HepG2 (cell line): ENCODE measurements around the gene PCYT2. TPM values are rescaled to one million over a fixed set of nuclear protein-coding genes. Genes with fewer than 3 reads are reported as not detected.

Source experiments
- ATAC-seq: fragments of 200-7000 bp; cut with Tn5 transposase; 3 replicates; pipeline ENCODE4 v1.9.1; 2020; ENCODE audit warnings: mild to moderate bottlenecking, moderate library complexity
- BruUV-seq: library from RNA; stranded (reverse); fragments of 400-500 nt; replicated peaks from 2 replicates; lab custom pipeline; 2021; lab: Mats Ljungman, UMichigan
- CTCF ChIA-PET: fragments of 300-600 bp; formaldehyde crosslinking; extraction: SDS; loops from one replicate; lab custom pipeline; 2021; ENCODE audit warnings: low total read pairs, inconsistent platforms, low intra/inter-chr PET ratio; lab: Yijun Ruan, JAX
- POLR2A ChIA-PET: fragments of 350-600 bp; sonication (Branson Sonifier 250); formaldehyde crosslinking; loops from one replicate; lab custom pipeline; 2020; ENCODE audit warnings: antibody characterized with exemption, inconsistent platforms; lab: Yijun Ruan, JAX
- DNase-seq: peaks from one replicate; pipeline ENCODE4 v3.0.0-alpha.2; 2015; ENCODE audit warnings: low spot score
- FAIRE-seq: peaks from 3 replicates; lab custom pipeline; 2011; peaks lifted over from hg19 to GRCh38; lab: Jason Lieb, UNC
- H2AFZ ChIP-seq: one replicate; pipeline ENCODE4 v1.6.1; 2011; ENCODE audit warnings: low read length, inconsistent platforms
- H3K27ac ChIP-seq: fragments of 300-600 bp; 3 replicates; pipeline ENCODE4 v1.8.0; 2011; ENCODE audit warnings: mixed run types, mild to moderate bottlenecking, mixed read lengths, low read length, inconsistent platforms; ENCODE audit not compliant: insufficient read depth; ENCODE audit errors: extremely low read length
- H3K27me3 ChIP-seq, 2 experiments: fragments of 200-600 bp in 1 of 2; 2 replicates in 1 of 2; 3 replicates in 1 of 2; pipeline versions ENCODE4 v1.6.0 to v1.8.0; 2011; ENCODE audit warnings: low read length in 2 of 2, mild to moderate bottlenecking in 2 of 2, moderate library complexity in 2 of 2, inconsistent platforms in 1 of 2; ENCODE audit not compliant: insufficient read depth in 2 of 2, control insufficient read depth in 1 of 2
- H3K36me3 ChIP-seq, 2 experiments: fragments of 200-600 bp in 1 of 2; replicated peaks in 1 of 2; 2 replicates in 1 of 2; 3 replicates in 1 of 2; pipeline versions ENCODE4 v1.5.1 to v1.8.0; 2011; ENCODE audit warnings: low read length in 2 of 2, inconsistent platforms in 1 of 2; ENCODE audit not compliant: insufficient read depth in 2 of 2, control insufficient read depth in 1 of 2
- H3K4me1 ChIP-seq: 2 replicates; pipeline ENCODE4 v1.5.1; 2012; ENCODE audit warnings: low read length, inconsistent platforms; ENCODE audit not compliant: insufficient read depth
- H3K4me2 ChIP-seq: 2 replicates; pipeline ENCODE4 v1.6.0; 2011; ENCODE audit warnings: low read depth, low read length, inconsistent platforms
- H3K4me3 ChIP-seq, 3 experiments: fragments of 200-600 bp in 1 of 3; sonication (generic), shearing (Covaris generic) in 1 of 3; replicated peaks in 1 of 3; 2 replicates each; pipeline ENCODE4 v1.5.1; 2011 to 2016; ENCODE audit warnings: low read length in 3 of 3, inconsistent platforms in 2 of 3, low read depth in 2 of 3, mild to moderate bottlenecking in 2 of 3, control low read depth in 1 of 3, mixed read lengths in 1 of 3; ENCODE audit not compliant: insufficient read depth in 1 of 3
- H3K79me2 ChIP-seq: one replicate; pipeline ENCODE4 v1.6.1; 2011; ENCODE audit warnings: low read length, inconsistent platforms; ENCODE audit not compliant: insufficient read depth
- H3K9ac ChIP-seq: 2 replicates; pipeline ENCODE4 v1.6.0; 2011; ENCODE audit warnings: mild to moderate bottlenecking, low read depth, low read length, inconsistent platforms; ENCODE audit not compliant: insufficient read depth
- H3K9me3 ChIP-seq: 2 replicates; pipeline ENCODE4 v1.5.1; 2012; ENCODE audit warnings: mild to moderate bottlenecking, low read length
- H4K20me1 ChIP-seq: 2 replicates; pipeline ENCODE4 v1.6.0; 2011; ENCODE audit warnings: inconsistent platforms, mild to moderate bottlenecking, low read length, moderate library complexity; ENCODE audit not compliant: insufficient read depth
- EP300 ChIP-seq, 3 experiments: sonication (generic) in 1 of 3; formaldehyde crosslinking in 1 of 3; IDR thresholded peaks; 2 replicates each; pipeline versions ENCODE4 v1.5.1 to v1.6.1; 2011 to 2020; ENCODE audit warnings: low read depth in 2 of 3, low read length in 2 of 3, borderline replicate concordance in 1 of 3, improper control_type of control experiment in 1 of 3, mild to moderate bottlenecking in 1 of 3, missing genetic modification reagents in 1 of 3, moderate library complexity in 1 of 3
- HNRNPL ChIP-seq: fragments of 200-400 bp; formaldehyde crosslinking; IDR thresholded peaks from 2 replicates; pipeline ENCODE4 v1.6.1; 2017; ENCODE audit warnings: mild to moderate bottlenecking, low read depth, low read length
- MED13 ChIP-seq: sonication (generic); formaldehyde crosslinking; IDR thresholded peaks from 2 replicates; pipeline ENCODE4 v1.5.0; 2020; ENCODE audit warnings: missing genetic modification reagents
- NFKBIZ ChIP-seq: IDR thresholded peaks from 2 replicates; pipeline ENCODE4 v1.6.1; 2018; ENCODE audit warnings: missing genetic modification reagents, missing compliant biosample characterization
- PCBP1 ChIP-seq: fragments of 200-400 bp; formaldehyde crosslinking; IDR thresholded peaks from 2 replicates; pipeline ENCODE4 v1.6.1; 2017; ENCODE audit warnings: mild to moderate bottlenecking, low read depth, low read length, borderline replicate concordance
- SMYD3 ChIP-seq: sonication (generic); formaldehyde crosslinking; IDR thresholded peaks from 2 replicates; pipeline ENCODE4 v1.8.1; 2023; ENCODE audit warnings: mild to moderate bottlenecking, missing genetic modification reagents
- SP4 ChIP-seq: sonication (generic); formaldehyde crosslinking; IDR thresholded peaks from 2 replicates; pipeline ENCODE4 v1.8.1; 2023; ENCODE audit warnings: mild to moderate bottlenecking, missing genetic modification reagents
- SSRP1 ChIP-seq: IDR thresholded peaks from 2 replicates; pipeline ENCODE4 v1.6.1; 2016; ENCODE audit warnings: control low read depth
- ZNF124 ChIP-seq: sonication (generic); formaldehyde crosslinking; IDR thresholded peaks from 2 replicates; pipeline ENCODE4 v1.4.0; 2020; ENCODE audit warnings: missing genetic modification reagents
- ZNF3 ChIP-seq: IDR thresholded peaks from 2 replicates; pipeline ENCODE4 v1.7.0; 2017; ENCODE audit warnings: inconsistent platforms
- ZNF556 ChIP-seq: sonication (generic); formaldehyde crosslinking; IDR thresholded peaks from 2 replicates; pipeline ENCODE4 v1.4.0; 2020; ENCODE audit warnings: mild to moderate bottlenecking, missing genetic modification reagents, borderline replicate concordance
- ZSCAN25 ChIP-seq: sonication (generic); formaldehyde crosslinking; IDR thresholded peaks from 2 replicates; pipeline ENCODE4 v1.8.0; 2022; ENCODE audit warnings: mild to moderate bottlenecking, missing genetic modification reagents
- WGBS: methylation state at CpG from one replicate; pipeline ENCODE4 v1.1.6; 2017; ENCODE audit warnings: low lambda C conversion rate; 5-methylcytosine and 5-hydroxymethylcytosine counted together
- in situ Hi-C: cut with HindIII; loops from 2 replicates; pipeline ENCODE4 v1.10.0; 2017; ENCODE audit warnings: low pct_unique_long_range_greater_than_20kb; ENCODE audit not compliant: extremely low pct_ligation_motif_present
- intact Hi-C: fragments of 100-400 bp; cut with micrococcal nuclease; formaldehyde crosslinking; loops from one replicate; pipeline ENCODE4 v1.10.0; 2022; ENCODE audit not compliant: unreplicated experiment
- polyA plus RNA-seq, 8 experiments: library from polyadenylated mRNA; depleted of rRNA in 3 of 8; stranded (reverse) in 7 of 8; unstranded in 1 of 8; fragments of >200 nt; fragmentation: Illumina TruSeq in 4 of 8; extraction: Trizol in 4 of 8; gene quantifications; 2 replicates each; pipeline versions ENCODE4 v1.2.1 to v1.2.3, GENCODE V29; 2011 to 2016; ENCODE audit warnings: low read depth in 4 of 8, missing spikeins in 1 of 8, mixed read lengths in 1 of 8; ENCODE audit not compliant: insufficient read depth in 1 of 8
- total RNA-seq, 5 experiments: library from RNA; depleted of rRNA; stranded (reverse); fragments of >200 nt; fragmentation: Illumina TruSeq; extraction: Trizol; gene quantifications; 2 replicates each; pipeline ENCODE4 v1.2.3, GENCODE V29; 2016; ENCODE audit warnings: low read depth in 1 of 5

The PCYT2 gene
- total and polyA plus RNA-seq, 2 of the 13 experiments (the other 11 are each of a cell fraction or from before 2014, with no cell fraction given), result 147 to 297 TPM

DNA sequence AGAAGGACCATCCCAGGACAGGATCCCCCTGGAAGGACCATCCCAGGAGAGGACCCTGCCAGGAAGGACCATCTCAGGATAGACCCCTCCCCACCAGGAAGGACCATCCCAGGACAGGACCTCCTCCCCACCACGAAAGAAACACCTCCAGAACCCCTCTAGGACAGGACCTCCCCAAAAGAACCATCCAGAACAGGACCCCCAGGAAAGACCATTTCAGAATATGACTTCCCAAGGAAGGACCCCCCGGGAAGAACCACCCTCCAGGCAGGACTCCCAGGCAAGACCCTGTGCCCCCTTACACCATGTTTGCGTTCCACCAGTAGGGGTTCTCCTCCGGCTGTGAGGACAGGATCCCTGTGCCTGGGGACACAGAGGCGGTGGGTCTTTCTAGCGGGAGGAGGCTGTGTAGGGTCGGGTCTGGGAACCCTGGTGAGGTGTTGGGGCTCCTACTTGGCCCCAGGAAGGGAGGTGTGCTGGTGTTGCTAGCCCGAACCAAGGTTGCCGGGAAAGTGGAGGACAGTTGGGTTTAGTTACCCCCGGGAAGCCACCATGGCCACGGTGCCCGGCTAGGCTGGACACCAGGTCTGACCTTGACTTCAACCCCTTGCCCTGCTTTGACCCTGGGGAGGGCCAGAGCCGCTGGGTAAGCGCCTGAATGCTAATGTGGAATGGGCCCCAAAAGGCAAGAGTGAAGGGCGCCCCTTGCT, 47.6 kb upstream of the PCYT2 start (continued):
- TF ChIP-seq ZNF3 (CRISPR knock-in tag) (no peak), SP4 (CRISPR knock-in tag) (peak; percentile 16; the same call in 1 of the 2 replicates), NFKBIZ (0 out of 2 replicates have a peak, but pooled peaks have one; percentile 22), SMYD3 (0 out of 2 replicates have a peak, but pooled peaks have one; percentile 65), ZSCAN25 (CRISPR knock-in tag) (peak; percentile 6; the same call in 1 of the 2 replicates), MED13 (CRISPR knock-in tag) (no peak), ZNF124 (CRISPR knock-in tag) (no peak), EP300 (IDR thresholded peaks at IDR 0.05; ENCODE audit: low read depth in 2 of 2, low read length in 2 of 2) (no peak), EP300 (CRISPR knock-in tag; IDR thresholded peaks at IDR 0.05; ENCODE audit: borderline replicate concordance) (no peak), PCBP1 (peak; percentile 66; the same call in 1 of the 2 replicates), ZNF556 (CRISPR knock-in tag) (no peak)

DNA sequence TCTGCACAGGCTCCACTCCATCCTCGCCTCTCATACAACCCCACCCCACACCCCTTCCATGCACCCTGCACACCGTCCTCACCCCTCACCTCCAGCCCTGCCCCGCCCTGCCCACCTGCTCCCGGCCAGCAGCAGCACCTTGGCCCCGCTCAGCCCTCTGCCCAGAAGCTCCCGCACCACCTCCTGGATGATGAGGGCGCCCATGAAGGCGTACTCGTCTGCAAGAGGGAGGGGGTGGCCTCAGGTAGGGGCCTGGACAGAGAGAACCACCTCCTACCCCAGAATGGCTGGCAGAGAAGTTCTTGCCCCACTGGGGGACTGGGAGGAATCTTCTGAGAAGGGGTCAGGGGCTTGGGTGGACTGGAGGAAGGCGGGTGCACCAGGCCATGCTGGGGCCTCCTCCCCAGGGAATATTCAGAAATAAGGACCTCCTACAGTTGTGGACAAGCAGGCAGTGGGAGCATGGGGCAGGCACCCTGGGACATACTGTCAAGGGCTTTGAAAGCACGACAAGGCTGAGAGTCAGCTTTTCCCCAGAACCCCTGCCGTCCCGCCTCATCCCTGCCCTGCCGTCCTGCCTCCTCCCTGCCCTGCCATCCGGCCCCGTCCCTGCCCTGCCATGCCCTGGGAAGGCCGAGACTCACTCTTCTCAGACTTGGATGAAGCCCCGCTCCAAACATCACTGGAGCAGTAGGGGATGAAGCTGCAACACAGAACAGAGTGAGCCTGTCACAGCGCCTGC, 46.7 kb upstream of the PCYT2 start:
- BruUV-seq, result no TSS peak
- CTCF ChIA-PET, result interaction anchor here (3.6 to 4.7 kb wide), 4 partner anchors 34 to 62 kb away, joined by 25 to 181 read pairs (median 53); partner anchors contain the start of genes CENPX and LRRC45
- peak; percentile 67; the same call in 1 of the 2 replicates for TF ChIP-seq SSRP1
- TF ChIP-seq HNRNPL, result peak; percentile 41; the same call in 1 of the 2 replicates
- peak; percentile 90 for TF ChIP-seq ZSCAN25 (CRISPR knock-in tag)
- TF ChIP-seq PCBP1, result peak; percentile 82; the same call in 1 of the 2 replicates

More for the DNA sequence above, 46.7 kb upstream of the PCYT2 start:
- intact Hi-C loops, result loop anchor here (1.0 kb wide), 1 partner anchor 63 kb away; no protein-coding TSS in a partner anchor
- Histone ChIP-seq H3K4me2 (peak overlapping the region; percentile 99), H3K9ac (peak overlapping the region; percentile 99), H3K27ac (peak overlapping the region; percentile 86), H3K4me3 (peak overlapping the region; percentile 95 to 97 (median 96)), H3K4me1 (peaks cover 67% of the 10 kb centered on the region), H4K20me1 (peaks cover 23% of the 10 kb centered on the region), H3K36me3 (peaks cover 33 to 57% of the 10 kb centered on the region in 2 experiments), H3K27me3 (no peaks in the 10 kb centered on the region; a peak in 1 of 5 replicates), H2AFZ (no peak overlapping the region), H3K79me2 (peaks cover 53% of the 10 kb centered on the region), H3K9me3 (no peaks in the 10 kb centered on the region)
- DNase-seq (no peak), ATAC-seq (no peak), FAIRE-seq (no peak)
- 94% methylated on average over 16 of the region's 19 CpGs for WGBS
- in situ Hi-C loops, result loop anchor here (5.0 kb wide), 2 partner anchors 39 to 64 kb away; partner anchors contain the start of genes CENPX and LRRC45
- POLR2A ChIA-PET, result interaction anchor here (0.6 to 9.7 kb wide), 4 partner anchors 37 to 85 kb away, joined by 3 to 136 read pairs (median 32); partner anchors contain the start of genes CENPX and LRRC45
